HL-60 (cell line): ENCODE results near the gene SLC35B2.
A peak's percentile ranks its signal among the peaks of the same experiment; 100 is the strongest.

Experiments used
- CTCF ChIP-seq: IDR thresholded peaks from one replicate; pipeline ENCODE4 v1.5.1; 2011; ENCODE audit warnings: low read length, control low read depth, inconsistent platforms; ENCODE audit not compliant: insufficient read depth
- GABPA ChIP-seq: IDR thresholded peaks from 2 replicates; pipeline ENCODE4 v1.6.1; 2012; ENCODE audit warnings: low read depth

GRCh38 chr6:44304282-44305199 is 47.2 kb upstream of the SLC35B2 start:
- TF ChIP-seq CTCF (peak; percentile 43), GABPA (no peak)
